Measurements from ENCODE around the gene ADAMTS4. TPM values are rescaled to one million over a fixed set of nuclear protein-coding genes. Genes with fewer than 3 reads are reported as not detected.
A peak's percentile ranks its signal among the peaks of the same experiment; 100 is the strongest.

ADAMTS4 gene
- total and polyA plus RNA-seq, 12 donors = 1.7 to 86.1 (median 13.2) TPM

- intact Hi-C loops (cut with DNase I) = no loop called here
- H3K4me3 ChIP-seq = no peak overlapping the region
- 53% methylated on average over 5 of the region's 5 CpGs for WGBS, 2 donors
- TF ChIP-seq CTCF (IDR thresholded peaks at IDR 0.05) = peak in 3 of 9 donors; percentile 10 to 16 (median 15)
- no peaks in the 10 kb centered on the region for H3K9me3 ChIP-seq
- ATAC-seq (no peak), DNase-seq (no peak)
- no peaks in the 10 kb centered on the region for H3K27me3 ChIP-seq
- H3K4me1 ChIP-seq = peaks cover 4 to 49% (median 38%) of the 10 kb centered on the region in 9 donors
- H3K36me3 ChIP-seq = peaks cover 0 to 84% (median 29%) of the 10 kb centered on the region in 9 donors
- peak overlapping the region in 5 of 10 donors; percentile 11 to 56 (median 35) for H3K27ac ChIP-seq
These were observed 27.7 kb downstream of the ADAMTS4 start for GRCh38 chr1:161171191-161171590.

GRCh38 chr1:161168906-161169305, 29.9 kb downstream of the ADAMTS4 start:
- DNase-seq = no peak
- peaks cover 7 to 53% (median 41%) of the 10 kb centered on the region in 9 donors for H3K4me1 ChIP-seq
- TF ChIP-seq CTCF (IDR thresholded peaks at IDR 0.05) = no peak

GRCh38 chr1:161166669-161167548, 31.9 kb downstream of the ADAMTS4 start:
- DNase-seq = no peak
- H3K4me1 ChIP-seq = peaks cover 7 to 40% (median 22%) of the 10 kb centered on the region in 9 donors
- peak in 5 of 8 donors; percentile 0 to 8 (median 2) for ATAC-seq
- intact Hi-C loops (cut with DNase I) = loop anchor here in 1 of 10 donors (5.0 kb wide), 1 partner anchor 35 kb away; the partner anchor contains the start of gene DEDD
- WGBS, 2 donors = 8% methylated on average over 33 of the region's 33 CpGs
- no peaks in the 10 kb centered on the region for H3K9me3 ChIP-seq
- H3K27ac ChIP-seq = peak overlapping the region in 9 of 10 donors; percentile 86 to 94 (median 89)
- TF ChIP-seq CTCF (IDR thresholded peaks at IDR 0.05) = no peak
- H3K27me3 ChIP-seq = no peaks in the 10 kb centered on the region
- peaks cover 0 to 73% (median 17%) of the 10 kb centered on the region in 9 donors for H3K36me3 ChIP-seq
- H3K4me3 ChIP-seq = peak overlapping the region; percentile 62 to 92 (median 78)

More at GRCh38 chr1:161168906-161169305, 29.9 kb downstream of the ADAMTS4 start:
- no peak overlapping the region for H3K4me3 ChIP-seq
- H3K27ac ChIP-seq = no peak overlapping the region
- ATAC-seq = no peak
- WGBS, 2 donors = 93 to 94% methylated on average over 9 of the region's 9 CpGs
- intact Hi-C loops (cut with DNase I) = loop anchor here in 1 of 10 donors (5.0 kb wide), 1 partner anchor 37 kb away; the partner anchor contains the start of gene DEDD
- no peaks in the 10 kb centered on the region for H3K9me3 ChIP-seq
- H3K36me3 ChIP-seq = peaks cover 0 to 73% (median 23%) of the 10 kb centered on the region in 9 donors
- no peaks in the 10 kb centered on the region for H3K27me3 ChIP-seq

Data from heart right ventricle (tissue), 16 donors.